HEK293T (cell line): ENCODE measurements around the gene HNRNPU.

Source experiments
- CTCF ChIA-PET: fragments of 350-600 bp; formaldehyde crosslinking; extraction: SDS; loops from one replicate; lab custom pipeline; 2021; ENCODE audit warnings: antibody characterized with exemption, inconsistent platforms; lab: Yijun Ruan, JAX
- POLR2A ChIA-PET: fragments of 350-600 bp; formaldehyde crosslinking; extraction: SDS; loops from one replicate; lab custom pipeline; 2020; ENCODE audit warnings: antibody characterized with exemption, inconsistent platforms; lab: Yijun Ruan, JAX
- DNase-seq: peaks from one replicate; pipeline ENCODE4 v3.0.0; 2012; ENCODE audit warnings: mixed read lengths; ENCODE audit errors: extremely low spot score
- CTBP1 ChIP-seq: fragments of 450-650 bp; IDR thresholded peaks from 2 replicates; pipeline ENCODE4 v1.6.1; 2016; ENCODE audit warnings: borderline replicate concordance
- ELF4 ChIP-seq: fragments of 450-650 bp; IDR thresholded peaks from 2 replicates; pipeline ENCODE4 v1.6.1; 2017; ENCODE audit warnings: antibody characterized with exemption
- FOXA1 ChIP-seq: fragments of 450-650 bp; IDR thresholded peaks from 2 replicates; pipeline ENCODE4 v1.6.1; 2016; ENCODE audit warnings: mild to moderate bottlenecking
- FOXK2 ChIP-seq: fragments of 450-650 bp; IDR thresholded peaks from 2 replicates; pipeline ENCODE4 v1.6.1; 2016; ENCODE audit warnings: mild to moderate bottlenecking
- FOXM1 ChIP-seq: fragments of 450-650 bp; IDR thresholded peaks from 2 replicates; pipeline ENCODE4 v1.6.1; 2017; ENCODE audit warnings: mild to moderate bottlenecking, borderline replicate concordance
- SP1 ChIP-seq: fragments of 450-650 bp; IDR thresholded peaks from 2 replicates; pipeline ENCODE4 v1.6.1; 2017
- TARDBP ChIP-seq: fragments of 450-650 bp; IDR thresholded peaks from 2 replicates; pipeline ENCODE4 v1.6.1; 2016

HNRNPU gene

DNA sequence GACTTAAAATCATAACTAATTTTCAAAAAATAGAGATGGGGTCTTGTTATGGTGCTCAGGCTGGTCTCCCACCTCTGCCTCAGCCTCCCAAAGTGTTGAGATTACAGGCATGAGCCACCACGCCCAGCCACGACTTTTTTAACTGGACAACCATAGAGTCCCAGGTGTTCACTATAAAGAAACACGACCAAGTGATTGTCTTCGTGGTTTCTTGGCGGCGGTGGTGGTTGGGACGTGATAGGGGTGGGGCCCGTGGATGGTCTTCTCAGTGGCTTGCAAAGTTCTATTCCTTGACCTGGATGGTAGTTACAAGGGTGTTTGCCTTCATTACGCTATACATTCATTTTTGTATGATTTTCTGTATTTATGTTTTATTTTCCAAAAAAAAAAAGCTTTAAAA lies 63.5 kb downstream of the HNRNPU start:
- POLR2A ChIA-PET = interaction anchor here (0.9 to 1.9 kb wide), 3 partner anchors 34 to 242 kb away, joined by 3 to 7 read pairs (median 3); partner anchors contain the start of gene HNRNPU

More for the DNA sequence above, 63.5 kb downstream of the HNRNPU start:
- no peak for TF ChIP-seq FOXA1
- TF ChIP-seq FOXK2 = no peak
- no peak for TF ChIP-seq TARDBP
- TF ChIP-seq SP1 = no peak
- no peak for TF ChIP-seq ELF4
- no peak for TF ChIP-seq CTBP1
- no peak for TF ChIP-seq FOXM1
- CTCF ChIA-PET = interaction anchor here (0.9 to 2.1 kb wide), 10 partner anchors 10 to 242 kb away, joined by 3 to 17 read pairs (median 7); no protein-coding TSS in a partner anchor
- DNase-seq = no peak
